CD4-positive, alpha-beta T cell (primary cell): ENCODE data around the gene IL15. TPM values are rescaled to one million over a fixed set of nuclear protein-coding genes. Genes with fewer than 3 reads are reported as not detected.

ENCODE experiments used
- ATAC-seq: fragments of 200-7000 bp; cut with Tn5 transposase; one replicate; pipeline ENCODE4 v1.10.0; 2022; ENCODE audit warnings: mild to moderate bottlenecking; ENCODE audit not compliant: poor library complexity
- CTCF ChIA-PET: fragments of 350-600 bp; sonication (Branson Sonifier 250); formaldehyde crosslinking; loops from one replicate; lab custom pipeline; 2021; ENCODE audit warnings: antibody characterized with exemption, inconsistent platforms; lab: Charles Lee
- POLR2A ChIA-PET: fragments of 350-600 bp; sonication (Branson Sonifier 250); formaldehyde crosslinking; loops from one replicate; lab custom pipeline; 2021; ENCODE audit warnings: antibody characterized with exemption, inconsistent platforms; lab: Charles Lee
- DNase-seq, 14 experiments: peaks; one replicate each; pipeline ENCODE4 v3.0.0-alpha.2; 2013 to 2020; ENCODE audit warnings: mixed read lengths in 2 of 14
- H3K27ac ChIP-seq, 2 donors: one replicate each; pipeline versions ENCODE4 v1.5.1 to v1.7.0; 2013; ENCODE audit warnings: low read length in 2 of 2, low read depth in 1 of 2, mild to moderate bottlenecking in 1 of 2
- H3K27me3 ChIP-seq, 2 experiments: 1 replicate in 1 of 2; 2 replicates in 1 of 2; pipeline versions ENCODE4 v1.6.1 to v1.7.0; 2013; ENCODE audit warnings: low read length in 2 of 2, control low read depth in 1 of 2, mild to moderate bottlenecking in 1 of 2, moderate library complexity in 1 of 2; ENCODE audit not compliant: insufficient read depth in 2 of 2, control insufficient read depth in 1 of 2
- H3K36me3 ChIP-seq: one replicate; pipeline ENCODE4 v1.6.1; 2013; ENCODE audit warnings: low read length, control low read depth; ENCODE audit not compliant: insufficient read depth
- H3K4me1 ChIP-seq: one replicate; pipeline ENCODE4 v1.6.1; 2013; ENCODE audit warnings: low read length, control low read depth; ENCODE audit not compliant: insufficient read depth
- H3K4me3 ChIP-seq: one replicate; pipeline ENCODE4 v1.5.1; 2013; ENCODE audit warnings: mild to moderate bottlenecking, low read length, moderate library complexity
- H3K9me3 ChIP-seq, 2 experiments: 1 replicate in 1 of 2; 2 replicates in 1 of 2; pipeline versions ENCODE4 v1.6.1 to v1.7.0; 2013; ENCODE audit warnings: low read length in 2 of 2, mild to moderate bottlenecking in 2 of 2, control low read depth in 1 of 2, moderate library complexity in 1 of 2; ENCODE audit not compliant: control insufficient read depth in 1 of 2, insufficient read depth in 1 of 2
- H3K27ac Mint-ChIP-seq: one replicate; pipeline ENCODE4 v1.8.0; 2020; ENCODE audit warnings: mixed read lengths
- H3K27me3 Mint-ChIP-seq: one replicate; pipeline ENCODE4 v1.8.0; 2021; ENCODE audit warnings: mixed read lengths
- H3K36me3 Mint-ChIP-seq: one replicate; pipeline ENCODE4 v1.8.0; 2021; ENCODE audit warnings: low read depth, mixed read lengths
- H3K4me1 Mint-ChIP-seq: one replicate; pipeline ENCODE4 v1.8.0; 2021; ENCODE audit warnings: low read depth, mixed read lengths
- H3K4me3 Mint-ChIP-seq: one replicate; pipeline ENCODE4 v1.8.0; 2020; ENCODE audit warnings: mild to moderate bottlenecking, mixed read lengths
- H3K9me3 Mint-ChIP-seq: one replicate; pipeline ENCODE4 v1.8.0; 2020; ENCODE audit warnings: mixed read lengths
- intact Hi-C, 2 experiments: fragments of 100-400 bp; cut with DNase I in 1 of 2; cut with micrococcal nuclease in 1 of 2; formaldehyde crosslinking; loops; one replicate each; pipeline versions ENCODE4 v1.15.1 to v1.9.0; 2023 to 2025; cut with DNase I, micrococcal nuclease
- total RNA-seq, 174 experiments: library from RNA in 2 of 174; stranded (reverse) in 2 of 174; gene quantifications; one replicate each; pipeline ENCODE4 v1.2.3 and lab custom pipeline; 2021 to 2026
- TF ChIP-seq, protein P1 (sequence below): fragments of 200-600 bp; IDR thresholded peaks from one replicate; pipeline ENCODE4 v1.8.0; 2022; ENCODE audit warnings: antibody characterized with exemption, mild to moderate bottlenecking

The IL15 gene
- total RNA-seq, 2 experiments from 2014 or later: 0.60 to 1.3 TPM

DNA sequence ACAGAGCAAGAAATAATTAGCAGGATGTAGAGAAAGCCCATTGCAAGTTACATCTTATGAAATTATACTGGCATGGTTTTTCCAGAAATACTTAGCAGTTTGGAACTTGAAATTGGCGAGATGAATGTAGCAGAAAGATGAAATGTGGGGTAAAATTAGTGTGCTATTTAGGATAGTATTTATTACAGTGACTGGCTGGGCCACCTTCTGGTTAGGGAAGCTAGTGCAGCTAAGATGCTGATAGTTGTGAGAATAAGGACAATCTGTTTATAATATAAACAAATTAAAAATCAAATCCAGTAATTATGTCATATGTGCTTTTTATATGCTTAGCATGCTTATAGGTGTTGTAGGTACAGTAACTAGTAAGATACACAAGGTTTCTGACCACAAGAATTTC, 74.8 kb downstream of the IL15 start:
- no peak overlapping the region for H3K27ac ChIP-seq
- H3K4me1 ChIP-seq: no peaks in the 10 kb centered on the region
- TF ChIP-seq, protein P1, sequence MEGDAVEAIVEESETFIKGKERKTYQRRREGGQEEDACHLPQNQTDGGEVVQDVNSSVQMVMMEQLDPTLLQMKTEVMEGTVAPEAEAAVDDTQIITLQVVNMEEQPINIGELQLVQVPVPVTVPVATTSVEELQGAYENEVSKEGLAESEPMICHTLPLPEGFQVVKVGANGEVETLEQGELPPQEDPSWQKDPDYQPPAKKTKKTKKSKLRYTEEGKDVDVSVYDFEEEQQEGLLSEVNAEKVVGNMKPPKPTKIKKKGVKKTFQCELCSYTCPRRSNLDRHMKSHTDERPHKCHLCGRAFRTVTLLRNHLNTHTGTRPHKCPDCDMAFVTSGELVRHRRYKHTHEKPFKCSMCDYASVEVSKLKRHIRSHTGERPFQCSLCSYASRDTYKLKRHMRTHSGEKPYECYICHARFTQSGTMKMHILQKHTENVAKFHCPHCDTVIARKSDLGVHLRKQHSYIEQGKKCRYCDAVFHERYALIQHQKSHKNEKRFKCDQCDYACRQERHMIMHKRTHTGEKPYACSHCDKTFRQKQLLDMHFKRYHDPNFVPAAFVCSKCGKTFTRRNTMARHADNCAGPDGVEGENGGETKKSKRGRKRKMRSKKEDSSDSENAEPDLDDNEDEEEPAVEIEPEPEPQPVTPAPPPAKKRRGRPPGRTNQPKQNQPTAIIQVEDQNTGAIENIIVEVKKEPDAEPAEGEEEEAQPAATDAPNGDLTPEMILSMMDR: no peak
- ATAC-seq: no peak
- no peaks in the 10 kb centered on the region for H3K36me3 ChIP-seq
- DNase-seq: no peak
- H3K4me1 Mint-ChIP-seq: no peaks in the 10 kb centered on the region
- H3K4me3 Mint-ChIP-seq: no peak overlapping the region
- H3K4me3 ChIP-seq: no peak overlapping the region
- peaks cover 3% of the 10 kb centered on the region for H3K9me3 Mint-ChIP-seq
- H3K27me3 ChIP-seq: no peaks in the 10 kb centered on the region
- ChIA-PET POLR2A (interaction anchor here (1.2 kb wide), 1 partner anchor 8 kb away, joined by 3 read pairs; no protein-coding TSS in a partner anchor), CTCF (no interaction called here)
- H3K27me3 Mint-ChIP-seq: no peaks in the 10 kb centered on the region
- H3K9me3 ChIP-seq: peaks cover 8 to 14% of the 10 kb centered on the region in 2 experiments
- no peaks in the 10 kb centered on the region for H3K36me3 Mint-ChIP-seq
- H3K27ac Mint-ChIP-seq: no peak overlapping the region
- intact Hi-C loops: no loop called here

DNA sequence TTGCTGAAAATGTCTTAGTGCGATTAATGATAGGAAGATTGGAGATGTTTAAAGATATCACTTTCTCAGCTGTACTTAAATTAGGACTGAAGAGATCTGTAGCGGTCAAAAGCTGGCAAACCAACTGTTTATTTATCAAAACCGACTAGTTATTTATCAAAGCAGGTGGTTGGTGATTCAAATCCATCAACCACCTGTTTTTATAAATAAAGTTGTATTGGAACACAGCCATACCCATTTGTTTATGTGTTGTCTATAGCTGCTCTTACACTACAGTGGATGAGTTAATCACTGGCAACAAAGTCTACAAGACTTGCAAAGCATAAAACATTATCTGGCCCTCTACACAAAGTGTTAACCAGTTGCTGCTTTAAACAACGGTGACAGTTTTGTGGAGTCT, 76.8 kb downstream of the IL15 start:
- no peaks in the 10 kb centered on the region for H3K27me3 Mint-ChIP-seq
- CTCF ChIA-PET: no interaction called here
- no peak overlapping the region for H3K4me3 Mint-ChIP-seq
- H3K27ac Mint-ChIP-seq: no peak overlapping the region
- intact Hi-C loops: no loop called here
- DNase-seq (no peak), ATAC-seq (no peak)
- no peaks in the 10 kb centered on the region for H3K4me1 Mint-ChIP-seq
- TF ChIP-seq, protein P1: no peak
- Histone ChIP-seq H3K27me3 (no peaks in the 10 kb centered on the region), H3K9me3 (peaks cover 5 to 12% of the 10 kb centered on the region in 2 experiments), H3K4me3 (no peak overlapping the region), H3K4me1 (no peaks in the 10 kb centered on the region), H3K36me3 (no peaks in the 10 kb centered on the region), H3K27ac (no peak overlapping the region)
- H3K9me3 Mint-ChIP-seq: peaks cover 2% of the 10 kb centered on the region
- H3K36me3 Mint-ChIP-seq: no peaks in the 10 kb centered on the region
- POLR2A ChIA-PET: no interaction called here

DNA sequence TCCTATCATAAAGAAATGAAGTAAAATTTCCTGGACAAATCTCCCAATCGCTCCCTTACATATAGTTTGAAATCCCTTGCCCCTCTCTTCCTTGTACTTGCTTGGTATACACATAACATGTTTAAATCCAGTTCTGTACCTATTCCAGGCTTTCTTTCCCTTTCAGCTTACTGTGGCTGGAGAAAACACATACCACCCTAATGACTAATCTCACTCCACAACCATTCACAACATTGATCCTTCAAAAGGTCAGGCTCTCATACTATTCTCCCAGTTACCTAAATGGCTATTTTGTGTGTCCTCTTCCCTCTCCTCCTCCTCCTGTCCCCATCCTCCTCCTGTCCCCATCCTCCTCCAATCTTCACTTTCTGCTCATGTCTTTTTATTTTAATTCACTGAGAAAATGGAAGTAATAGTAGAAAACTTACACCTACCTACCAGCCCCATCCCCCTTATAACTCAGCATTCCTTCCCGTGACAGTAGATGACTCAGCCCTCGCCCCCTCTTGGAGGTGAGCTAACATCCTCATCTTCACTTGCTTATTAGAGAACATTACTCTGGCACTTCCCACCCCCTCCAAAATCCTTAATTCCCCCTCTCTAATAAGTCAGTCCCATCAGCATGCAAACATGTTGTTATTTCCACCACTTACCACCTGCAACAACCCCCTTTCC, 77.5 kb downstream of the IL15 start:
- H3K27me3 Mint-ChIP-seq: no peaks in the 10 kb centered on the region
- Histone ChIP-seq H3K27ac (no peak overlapping the region), H3K9me3 (peaks cover 5 to 12% of the 10 kb centered on the region in 2 experiments), H3K4me3 (no peak overlapping the region), H3K4me1 (no peaks in the 10 kb centered on the region), H3K36me3 (no peaks in the 10 kb centered on the region), H3K27me3 (no peaks in the 10 kb centered on the region)
- H3K4me1 Mint-ChIP-seq: no peaks in the 10 kb centered on the region
- DNase-seq (no peak), ATAC-seq (no peak)
- TF ChIP-seq, protein P1: no peak
- intact Hi-C loops: no loop called here
- POLR2A ChIA-PET: no interaction called here
- CTCF ChIA-PET: no interaction called here
- H3K27ac Mint-ChIP-seq: no peak overlapping the region
- H3K4me3 Mint-ChIP-seq: no peak overlapping the region
- peaks cover 2% of the 10 kb centered on the region for H3K9me3 Mint-ChIP-seq
- H3K36me3 Mint-ChIP-seq: no peaks in the 10 kb centered on the region
